MM.1S (cell line): ENCODE measurements around the gene UBE2M.

Source experiments
- DNase-seq: peaks from one replicate; pipeline ENCODE4 v3.0.0-alpha.2; 2015
- H2AFZ ChIP-seq: fragments of 300-600 bp; sonication (generic); 2 replicates; pipeline ENCODE4 v1.6.0; 2016; ENCODE audit warnings: antibody characterized with exemption, low read length
- H3F3A ChIP-seq: fragments of 300-600 bp; sonication (generic); 2 replicates; pipeline ENCODE4 v1.6.1; 2016; ENCODE audit warnings: mild to moderate bottlenecking, antibody characterized with exemption, low read length, moderate library complexity, mixed read lengths; ENCODE audit not compliant: insufficient read depth
- H3K27ac ChIP-seq: fragments of 300-600 bp; sonication (generic); 2 replicates; pipeline ENCODE4 v1.5.1; 2016; ENCODE audit warnings: mild to moderate bottlenecking, low read length
- H3K27me3 ChIP-seq: fragments of 300-600 bp; sonication (generic); replicated peaks from 2 replicates; pipeline ENCODE4 v1.6.0; 2016; ENCODE audit warnings: low read length; ENCODE audit not compliant: insufficient read depth
- H3K36me3 ChIP-seq: fragments of 300-600 bp; sonication (generic); replicated peaks from 2 replicates; pipeline ENCODE4 v1.6.1; 2016; ENCODE audit warnings: mild to moderate bottlenecking, low read length, mixed read lengths; ENCODE audit not compliant: insufficient read depth
- H3K4me1 ChIP-seq: fragments of 300-600 bp; sonication (generic); 2 replicates; pipeline ENCODE4 v1.6.1; 2016; ENCODE audit warnings: low read length, mixed read lengths
- H3K4me2 ChIP-seq: fragments of 300-600 bp; sonication (generic); 2 replicates; pipeline ENCODE4 v1.6.0; 2016; ENCODE audit warnings: low read depth, low read length
- H3K4me3 ChIP-seq: fragments of 300-600 bp; sonication (generic); 2 replicates; pipeline ENCODE4 v1.5.1; 2016; ENCODE audit warnings: low read length, mixed read lengths
- H3K79me2 ChIP-seq: fragments of 300-600 bp; sonication (generic); 2 replicates; pipeline ENCODE4 v1.6.1; 2016; ENCODE audit warnings: mixed run types, low read length, mixed read lengths
- H3K9ac ChIP-seq: fragments of 300-600 bp; sonication (generic); 2 replicates; pipeline ENCODE4 v1.6.1; 2016; ENCODE audit warnings: low read length, mixed read lengths
- H3K9me2 ChIP-seq: fragments of 300-600 bp; sonication (generic); replicated peaks from 2 replicates; pipeline ENCODE4 v1.6.1; 2016; ENCODE audit warnings: mild to moderate bottlenecking, low read length, mixed read lengths; ENCODE audit not compliant: insufficient read depth
- H3K9me3 ChIP-seq: fragments of 300-600 bp; sonication (generic); replicated peaks from 2 replicates; pipeline ENCODE4 v1.6.1; 2016; ENCODE audit warnings: mild to moderate bottlenecking, low read length, mixed read lengths; ENCODE audit not compliant: insufficient read depth
- H4K20me1 ChIP-seq: fragments of 300-600 bp; sonication (generic); 2 replicates; pipeline ENCODE4 v1.6.1; 2016; ENCODE audit warnings: mild to moderate bottlenecking, low read length, moderate library complexity, mixed read lengths; ENCODE audit not compliant: insufficient read depth
- EZH2 ChIP-seq: fragments of 300-600 bp; sonication (generic); optimal IDR thresholded peaks from 2 replicates; pipeline ENCODE3; 2017; ENCODE audit warnings: low read depth, mild to moderate bottlenecking, antibody characterized with exemption, low read length, mixed read lengths
- EZH2phosphoT487 ChIP-seq: fragments of 300-600 bp; sonication (generic); IDR thresholded peaks from 2 replicates; pipeline ENCODE4 v1.6.1; 2018; ENCODE audit warnings: antibody characterized with exemption, low read length
- TF ChIP-seq, protein P1 (sequence below): fragments of 300-600 bp; sonication (generic); IDR thresholded peaks from 2 replicates; pipeline ENCODE4 v1.5.1; 2016; ENCODE audit warnings: antibody characterized with exemption, low read length, mixed read lengths

The UBE2M gene

DNA sequence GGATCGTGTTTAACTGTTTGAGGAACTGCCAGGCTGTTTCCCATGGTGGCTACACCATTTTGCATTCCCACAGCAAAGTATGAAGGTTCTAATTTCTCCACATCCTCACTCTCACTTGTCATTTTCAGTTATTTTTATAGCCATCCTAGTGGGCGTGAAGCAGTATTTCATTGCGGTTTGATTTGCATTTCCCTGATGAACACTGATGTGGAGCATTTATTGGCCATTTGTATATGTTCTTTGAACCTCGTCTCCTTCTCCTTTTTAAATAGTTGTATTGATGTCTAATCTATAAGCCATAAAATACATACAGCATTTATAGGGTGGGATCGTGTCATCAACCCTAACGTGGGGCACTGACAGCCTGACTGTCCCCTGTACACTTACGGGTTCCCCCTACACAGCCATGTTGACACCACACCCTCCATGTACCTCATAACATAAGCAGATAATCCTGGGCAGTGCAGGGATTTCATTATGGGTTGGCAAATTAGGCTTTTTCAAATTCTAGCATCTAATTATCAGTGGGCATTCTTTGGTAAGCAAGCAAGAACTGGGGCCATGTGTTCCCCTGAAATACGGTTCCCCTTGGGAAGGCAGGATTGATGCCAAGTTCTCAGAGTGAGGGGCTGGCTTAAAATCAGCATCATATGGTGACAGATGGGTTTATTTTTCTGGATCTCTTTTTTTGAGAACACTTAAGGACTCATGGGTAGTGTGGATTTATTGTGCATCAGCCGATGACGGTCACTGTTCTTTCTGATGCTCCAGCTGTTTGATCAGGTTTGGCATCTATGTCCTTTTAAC lies 27.2 kb downstream of the UBE2M start:
- Histone ChIP-seq H3K9me2 (no peaks in the 10 kb centered on the region), H3K27ac (no peak overlapping the region), H2AFZ (no peak overlapping the region), H3K27me3 (peaks cover 59% of the 10 kb centered on the region), H3K9me3 (no peaks in the 10 kb centered on the region), H3F3A (no peaks in the 10 kb centered on the region), H3K9ac (no peak overlapping the region), H3K4me3 (no peak overlapping the region), H3K36me3 (no peaks in the 10 kb centered on the region), H3K4me2 (no peak overlapping the region), H3K79me2 (no peaks in the 10 kb centered on the region), H3K4me1 (no peaks in the 10 kb centered on the region), H4K20me1 (no peaks in the 10 kb centered on the region)
- no peak for DNase-seq
- TF ChIP-seq EZH2 (no peak), EZH2phosphoT487 (no peak)
- TF ChIP-seq, protein P1, sequence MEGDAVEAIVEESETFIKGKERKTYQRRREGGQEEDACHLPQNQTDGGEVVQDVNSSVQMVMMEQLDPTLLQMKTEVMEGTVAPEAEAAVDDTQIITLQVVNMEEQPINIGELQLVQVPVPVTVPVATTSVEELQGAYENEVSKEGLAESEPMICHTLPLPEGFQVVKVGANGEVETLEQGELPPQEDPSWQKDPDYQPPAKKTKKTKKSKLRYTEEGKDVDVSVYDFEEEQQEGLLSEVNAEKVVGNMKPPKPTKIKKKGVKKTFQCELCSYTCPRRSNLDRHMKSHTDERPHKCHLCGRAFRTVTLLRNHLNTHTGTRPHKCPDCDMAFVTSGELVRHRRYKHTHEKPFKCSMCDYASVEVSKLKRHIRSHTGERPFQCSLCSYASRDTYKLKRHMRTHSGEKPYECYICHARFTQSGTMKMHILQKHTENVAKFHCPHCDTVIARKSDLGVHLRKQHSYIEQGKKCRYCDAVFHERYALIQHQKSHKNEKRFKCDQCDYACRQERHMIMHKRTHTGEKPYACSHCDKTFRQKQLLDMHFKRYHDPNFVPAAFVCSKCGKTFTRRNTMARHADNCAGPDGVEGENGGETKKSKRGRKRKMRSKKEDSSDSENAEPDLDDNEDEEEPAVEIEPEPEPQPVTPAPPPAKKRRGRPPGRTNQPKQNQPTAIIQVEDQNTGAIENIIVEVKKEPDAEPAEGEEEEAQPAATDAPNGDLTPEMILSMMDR: no peak

DNA sequence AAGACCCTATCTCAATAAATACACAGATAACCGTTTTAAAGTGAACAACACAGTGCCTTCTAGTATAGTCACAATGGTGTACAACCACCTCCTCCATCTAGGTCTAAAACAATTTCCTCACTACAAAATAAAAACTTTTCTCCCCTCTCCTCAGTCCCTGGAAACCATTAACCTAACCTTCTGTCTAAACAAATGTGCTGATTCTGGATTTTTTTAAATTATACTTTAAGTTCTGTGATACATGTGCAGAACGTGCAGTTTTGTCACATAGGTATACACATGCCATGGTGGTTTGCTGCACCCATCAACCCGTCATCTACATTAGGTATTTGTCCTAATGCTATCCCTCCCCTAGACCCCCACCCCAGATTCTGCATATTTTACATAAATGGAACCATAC lies 29.0 kb downstream of the UBE2M start:
- Histone ChIP-seq H3K4me1 (no peaks in the 10 kb centered on the region), H3F3A (no peaks in the 10 kb centered on the region), H4K20me1 (no peaks in the 10 kb centered on the region), H3K36me3 (no peaks in the 10 kb centered on the region), H3K4me3 (no peak overlapping the region), H3K9me3 (no peaks in the 10 kb centered on the region), H3K27ac (no peak overlapping the region), H3K4me2 (no peak overlapping the region), H3K79me2 (no peaks in the 10 kb centered on the region), H3K27me3 (peaks cover 59% of the 10 kb centered on the region), H3K9ac (no peak overlapping the region), H2AFZ (no peak overlapping the region), H3K9me2 (no peaks in the 10 kb centered on the region)
- TF ChIP-seq, protein P1: no peak
- TF ChIP-seq EZH2 (no peak), EZH2phosphoT487 (no peak)
- DNase-seq: no peak

DNA sequence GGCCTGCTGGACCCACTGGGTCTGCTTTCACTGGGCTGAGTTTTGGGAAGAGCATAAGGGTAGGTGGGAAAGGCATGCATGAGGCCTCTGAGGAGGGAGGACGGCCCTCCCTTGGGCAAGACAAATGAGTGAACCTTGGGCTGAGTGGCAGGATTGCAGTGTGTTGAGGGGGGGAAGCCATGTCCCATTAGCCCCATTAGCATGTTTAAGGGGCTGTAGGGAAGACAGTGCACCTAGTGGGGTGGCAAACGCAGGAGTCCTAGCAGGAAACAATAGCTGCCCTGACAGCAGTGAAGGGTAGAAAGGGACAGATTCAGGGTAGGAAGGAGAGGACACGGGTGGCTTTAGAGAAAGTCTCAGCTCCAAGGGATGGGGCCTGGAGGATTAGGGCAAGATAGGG lies 35.7 kb downstream of the UBE2M start:
- H3F3A ChIP-seq: peaks cover 11% of the 10 kb centered on the region; the same call in 1 of the 2 replicates
- no peak overlapping the region for H3K9ac ChIP-seq
- DNase-seq: no peak
- H3K4me3 ChIP-seq: no peak overlapping the region
- H2AFZ ChIP-seq: no peak overlapping the region
- H3K27me3 ChIP-seq: peaks cover 15% of the 10 kb centered on the region; the same call in 1 of the 2 replicates
- H3K79me2 ChIP-seq: peaks cover 13% of the 10 kb centered on the region
- H3K36me3 ChIP-seq: no peaks in the 10 kb centered on the region
- peaks cover 5% of the 10 kb centered on the region; the same call in 1 of the 2 replicates for H3K4me1 ChIP-seq
- H3K4me2 ChIP-seq: no peak overlapping the region
- H3K27ac ChIP-seq: no peak overlapping the region
- H3K9me3 ChIP-seq: no peaks in the 10 kb centered on the region
- TF ChIP-seq EZH2: no peak
- TF ChIP-seq, protein P1: no peak
- TF ChIP-seq EZH2phosphoT487: no peak
- no peaks in the 10 kb centered on the region for H4K20me1 ChIP-seq
- no peaks in the 10 kb centered on the region for H3K9me2 ChIP-seq
